ENCODE data around the gene NEB. TPM values are rescaled to one million over a fixed set of nuclear protein-coding genes. Genes with fewer than 3 reads are reported as not detected.

Gene NEB
- total RNA-seq: under 0.01 TPM in 1 of 2 replicates, not detected in the other

GRCh38 chr2:151733771-151734672, at the start of gene NEB:
Gene NEB (minus strand): TSS chr2:151734476. CDS start chr2:151733156, 1,320 bp downstream.

Other genes with a start within 250 kb of the NEB start
- gene ARL5A, start 93.9 kb upstream of the NEB start, total RNA-seq: 34.0 and 38.2 TPM in 2 replicates